HG03159 (cell line): Measurements from ENCODE around the gene PGM2L1.
"Not testable (repeated sequence)": the region's sequence is repeated elsewhere in the genome, so short reads cannot be mapped to it uniquely, and the experiment has no call there.

Experiments
- ATAC-seq: cut with Tn5 transposase; IDR thresholded peaks from one replicate; pipeline ENCODE4 v1.9.1; 2021; ENCODE audit warnings: mild to moderate bottlenecking, moderate library complexity; ENCODE audit not compliant: unreplicated experiment

The PGM2L1 gene

GRCh38 chr11:74403607-74404321 is 5.5 kb upstream of the PGM2L1 start:
- no peak for ATAC-seq

- ATAC-seq, result no peak
These were observed 2.4 kb upstream of the PGM2L1 start for GRCh38 chr11:74400606-74401005.

GRCh38 chr11:74397501-74398243 is 561 bp downstream of the PGM2L1 start:
- peak; percentile 5 for ATAC-seq

- ATAC-seq, result no peak
These were observed 6.0 kb downstream of the PGM2L1 start for GRCh38 chr11:74392256-74392655.

- no peak for ATAC-seq
These were observed 7.0 kb downstream of the PGM2L1 start for GRCh38 chr11:74391193-74391592.

- ATAC-seq, result no peak
These were observed 7.5 kb downstream of the PGM2L1 start for GRCh38 chr11:74390697-74391096.

- no peak for ATAC-seq
These were observed 9.4 kb downstream of the PGM2L1 start for GRCh38 chr11:74388678-74389327.

- ATAC-seq, result no peak
These were observed 13.6 kb downstream of the PGM2L1 start for GRCh38 chr11:74384641-74385040.

GRCh38 chr11:74380746-74381439 is 17.3 kb downstream of the PGM2L1 start:
- ATAC-seq, result no peak

GRCh38 chr11:74377689-74378088 is 20.5 kb downstream of the PGM2L1 start:
- ATAC-seq, result no peak

- no peak for ATAC-seq
These were observed 24.9 kb downstream of the PGM2L1 start for GRCh38 chr11:74373382-74373781.

- ATAC-seq, result no peak
These were observed 26.8 kb downstream of the PGM2L1 start for GRCh38 chr11:74371269-74372052.

GRCh38 chr11:74370123-74370522 is 28.1 kb downstream of the PGM2L1 start:
- no peak for ATAC-seq

GRCh38 chr11:74367881-74368280 is 30.4 kb downstream of the PGM2L1 start:
- no peak for ATAC-seq

GRCh38 chr11:74366576-74366975 is 31.7 kb downstream of the PGM2L1 start:
- ATAC-seq, result no peak

- ATAC-seq, result not testable (repeated sequence)
These were observed 32.4 kb downstream of the PGM2L1 start for GRCh38 chr11:74365805-74366204.

- no peak for ATAC-seq
These were observed 40.8 kb downstream of the PGM2L1 start for GRCh38 chr11:74357449-74357848.

GRCh38 chr11:74355626-74356025 is 42.6 kb downstream of the PGM2L1 start:
- no peak for ATAC-seq

GRCh38 chr11:74354036-74354435 is 44.2 kb downstream of the PGM2L1 start:
- no peak for ATAC-seq

- no peak for ATAC-seq
These were observed 50.9 kb downstream of the PGM2L1 start for GRCh38 chr11:74347381-74347780.

- no peak for ATAC-seq
These were observed 52.8 kb downstream of the PGM2L1 start for GRCh38 chr11:74345420-74345819.
